GM18858 (cell line): ENCODE data around the gene TBCD.

Source experiments
- ATAC-seq: cut with Tn5 transposase; IDR thresholded peaks from one replicate; pipeline ENCODE4 v1.9.1; 2021; ENCODE audit not compliant: unreplicated experiment

The TBCD gene

DNA sequence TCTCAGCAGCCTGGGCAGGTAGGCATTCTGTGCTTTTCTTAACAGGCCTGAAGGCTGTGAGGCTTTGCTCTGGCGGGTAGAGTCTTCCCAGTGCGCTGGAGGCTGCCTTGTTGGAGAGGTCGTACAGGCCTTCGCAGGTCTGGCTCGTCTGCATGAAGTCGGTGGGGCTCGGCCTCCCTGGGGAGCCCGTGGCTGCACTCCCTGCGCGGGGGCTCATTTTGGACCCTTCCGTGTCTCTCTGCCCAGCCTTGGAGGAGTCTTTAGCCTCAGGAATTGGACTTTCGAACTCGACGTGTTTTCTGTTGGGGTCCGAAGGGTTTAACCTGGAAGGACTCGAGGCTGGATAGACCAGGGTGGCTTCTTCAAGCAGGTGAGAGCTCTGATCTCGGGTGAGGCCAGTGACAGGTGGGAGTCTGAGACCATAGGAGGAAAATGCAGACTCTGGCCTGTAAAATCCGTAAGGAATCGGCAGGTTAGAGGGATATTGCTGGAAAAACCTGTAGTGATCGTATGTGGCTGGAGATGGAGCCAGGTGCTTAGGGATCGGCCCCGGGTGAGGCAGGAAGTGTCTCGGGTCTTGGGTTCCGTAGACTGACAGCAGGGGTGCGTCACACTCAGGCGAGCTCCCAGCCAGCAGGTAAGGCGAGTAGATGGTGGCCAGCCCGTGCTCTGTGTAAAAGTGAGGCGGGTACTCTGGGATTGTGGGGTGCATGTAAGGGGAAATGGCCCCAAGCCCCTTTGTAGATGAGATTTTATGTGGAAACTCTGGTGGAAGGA is 79.4 kb downstream of the TBCD start:
- no peak for ATAC-seq

DNA sequence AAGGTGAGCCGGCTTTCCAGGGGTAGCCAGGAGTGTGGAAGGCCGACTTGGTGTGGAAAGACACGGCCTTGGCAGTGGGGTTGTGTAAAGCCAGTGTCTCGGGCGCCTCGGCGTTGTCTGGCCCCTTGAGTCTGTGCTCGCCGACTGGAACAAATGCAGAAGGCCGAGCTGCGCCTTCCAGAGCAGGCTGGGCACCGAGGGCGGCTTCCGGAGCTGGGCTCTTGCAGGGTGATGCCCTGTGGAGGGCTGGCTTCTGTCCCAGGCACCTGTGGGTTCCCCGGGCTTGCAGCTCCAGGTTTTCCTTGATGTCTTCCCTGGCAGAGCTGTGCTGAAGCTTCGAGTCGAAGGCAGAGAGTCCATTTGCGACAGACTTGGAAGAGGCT is 79.9 kb downstream of the TBCD start:
- no peak for ATAC-seq

DNA sequence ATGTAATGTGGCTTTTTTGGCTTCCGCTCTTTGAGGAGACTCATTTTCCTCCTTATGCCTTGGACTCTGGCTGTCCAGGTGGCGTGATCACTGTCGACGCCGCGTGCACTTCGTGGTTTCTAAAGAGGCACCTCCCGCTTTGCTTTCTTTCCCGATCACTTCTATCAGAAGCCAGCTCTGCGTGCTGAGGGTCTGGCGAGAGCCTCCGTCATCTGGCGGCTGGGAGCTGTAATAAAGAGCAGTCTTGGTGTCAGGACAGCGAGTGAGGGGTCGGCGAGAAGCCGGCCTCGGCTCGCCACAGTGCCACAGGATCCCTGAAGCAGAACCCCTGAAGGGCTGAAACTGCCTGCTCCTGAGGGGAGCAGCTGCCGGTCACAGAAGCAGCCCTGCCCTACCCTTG is 80.5 kb downstream of the TBCD start:
- no peak for ATAC-seq

DNA sequence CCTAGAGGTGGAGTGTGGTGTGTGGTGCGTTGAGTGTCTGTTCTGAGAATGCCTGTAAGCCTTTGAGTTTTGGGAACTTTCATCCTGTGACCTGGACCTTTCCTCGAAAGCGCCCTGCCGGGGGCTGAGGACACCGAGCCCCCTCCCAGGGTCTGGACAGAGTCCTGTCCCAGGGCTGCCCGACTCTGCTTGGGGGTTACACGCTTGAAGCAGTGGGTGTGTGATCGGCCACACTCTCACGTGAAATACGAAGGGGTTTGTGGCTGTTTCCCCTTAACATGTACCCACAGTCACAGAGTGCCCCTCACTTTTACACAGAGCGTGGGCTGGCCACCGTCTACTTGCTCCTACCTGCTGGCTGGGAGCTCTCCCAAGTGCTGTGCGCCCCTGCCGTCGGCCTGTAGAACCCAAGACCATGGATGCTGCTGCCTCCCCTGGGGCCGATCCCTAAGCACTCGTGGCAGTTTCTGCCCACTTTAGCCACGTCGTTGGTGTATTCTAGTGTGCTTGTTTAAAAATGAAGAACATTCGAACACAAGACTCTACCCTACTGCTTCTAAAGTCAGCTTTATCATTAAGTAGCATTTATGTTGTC is 81.1 kb downstream of the TBCD start:
- no peak for ATAC-seq

DNA sequence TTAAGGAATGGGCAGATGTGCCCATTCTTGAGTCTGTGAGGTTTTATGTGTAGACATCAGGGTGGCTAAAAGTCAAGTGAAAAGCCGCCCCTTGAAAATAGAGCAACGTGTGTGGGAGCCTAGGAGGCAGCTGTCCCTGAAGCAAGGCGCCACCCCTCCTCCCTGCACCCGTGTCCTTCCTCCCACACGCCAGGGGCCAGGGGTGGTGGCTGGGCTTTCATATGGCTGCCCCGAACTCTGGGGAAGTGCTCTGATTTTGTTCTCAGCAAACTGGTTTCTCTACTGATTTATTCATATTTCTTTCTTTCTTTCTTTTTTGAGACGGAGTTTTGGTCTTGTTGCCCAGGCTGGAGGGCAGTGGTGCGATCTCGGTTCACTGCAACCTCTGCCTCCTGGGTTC is 83.3 kb downstream of the TBCD start:
- no peak for ATAC-seq

DNA sequence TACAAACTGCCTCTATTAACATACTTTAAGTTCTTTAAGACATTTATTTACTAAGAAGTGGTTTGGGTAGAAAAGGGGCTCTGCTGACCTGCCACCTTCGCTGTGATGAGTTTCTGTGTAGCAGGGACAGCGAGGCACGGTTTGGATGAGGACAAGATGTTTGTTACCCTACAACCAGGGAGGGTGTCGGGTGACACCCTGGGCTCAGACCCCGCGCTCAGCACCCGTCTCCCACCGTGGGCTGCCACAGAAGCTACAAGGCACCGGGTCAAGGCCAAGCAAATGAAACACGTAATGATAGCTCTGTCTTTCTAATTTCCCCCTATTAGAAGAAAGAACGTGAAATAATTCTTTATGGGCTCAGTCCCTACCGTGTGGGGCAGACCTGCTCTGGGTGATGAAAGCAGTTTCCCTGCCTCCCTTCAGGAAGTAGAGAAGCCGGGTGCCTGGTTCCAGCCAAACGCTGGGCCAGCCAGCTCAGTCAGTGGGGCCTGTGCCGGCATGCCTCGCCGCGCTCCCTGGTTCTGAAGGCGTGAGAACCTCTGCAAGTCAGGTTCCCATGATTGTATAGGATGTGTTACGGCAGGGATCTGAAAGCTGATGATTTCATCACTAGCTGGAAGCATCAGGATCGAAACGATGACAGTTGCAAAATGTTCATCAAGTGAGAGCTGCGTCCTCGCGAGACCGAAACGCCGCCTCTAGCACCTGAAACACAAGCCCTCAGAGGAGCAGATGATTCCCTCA is 84.1 kb downstream of the TBCD start:
- no peak for ATAC-seq

DNA sequence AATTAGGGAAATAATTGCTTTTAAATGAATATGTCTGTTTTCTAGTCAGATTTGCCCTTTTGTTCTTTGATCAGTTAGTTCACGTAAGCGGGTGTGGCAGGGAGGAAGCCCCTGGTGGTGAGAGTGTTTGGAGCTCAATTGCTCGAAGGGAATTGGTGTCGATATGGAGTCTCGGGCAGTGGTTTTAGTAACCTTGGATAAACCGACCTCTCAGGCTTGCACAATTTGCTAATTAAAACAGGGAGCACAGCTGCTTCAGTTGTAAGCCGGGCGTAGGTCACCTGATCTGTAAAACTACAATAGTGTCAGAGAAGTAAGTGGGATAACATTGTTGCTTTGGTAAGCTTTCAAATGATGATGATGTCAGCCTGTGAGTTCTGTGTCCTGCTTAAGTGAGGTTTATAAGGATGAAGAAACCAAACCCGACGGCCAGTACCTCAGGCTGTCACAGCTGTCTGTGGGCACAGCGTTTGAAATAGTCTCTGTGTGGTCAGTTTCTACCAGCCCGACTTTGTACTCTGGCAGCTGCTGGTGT is 85.0 kb downstream of the TBCD start:
- no peak for ATAC-seq

DNA sequence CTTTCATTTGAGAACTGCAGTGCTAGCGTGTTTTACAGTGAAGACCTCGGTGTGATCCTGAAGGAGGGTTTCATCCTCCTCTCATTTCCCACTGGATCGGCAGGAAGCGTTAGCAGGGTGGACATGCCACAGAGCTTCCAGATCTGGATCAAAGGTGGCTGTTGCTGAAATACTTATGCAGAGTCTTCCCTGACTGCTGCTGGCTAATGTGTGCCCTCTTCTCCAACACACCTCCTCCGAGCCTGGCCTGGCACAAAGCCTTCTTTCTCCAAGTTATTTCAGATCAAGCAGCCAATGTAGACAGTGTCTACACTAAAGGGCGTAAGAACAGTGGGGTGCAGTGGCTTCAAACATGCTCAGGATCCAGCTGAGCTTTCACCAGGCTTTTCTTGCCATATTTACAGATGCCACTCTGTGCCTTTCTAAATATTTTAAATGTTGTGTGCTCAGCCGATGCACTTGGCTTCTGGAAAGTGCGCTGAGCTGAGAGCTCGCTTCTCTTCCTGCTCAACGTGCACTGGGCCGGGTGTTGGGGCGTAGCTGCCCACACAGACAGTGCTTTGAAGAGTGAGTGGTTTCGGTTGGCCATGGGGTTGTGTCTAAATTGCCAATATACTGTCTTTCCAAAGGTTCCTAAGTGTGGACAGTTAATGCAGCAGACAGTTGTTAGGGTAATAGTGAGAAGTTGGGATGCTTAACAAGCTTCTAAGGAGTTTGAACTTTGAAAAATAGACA is 85.9 kb downstream of the TBCD start:
- no peak for ATAC-seq

DNA sequence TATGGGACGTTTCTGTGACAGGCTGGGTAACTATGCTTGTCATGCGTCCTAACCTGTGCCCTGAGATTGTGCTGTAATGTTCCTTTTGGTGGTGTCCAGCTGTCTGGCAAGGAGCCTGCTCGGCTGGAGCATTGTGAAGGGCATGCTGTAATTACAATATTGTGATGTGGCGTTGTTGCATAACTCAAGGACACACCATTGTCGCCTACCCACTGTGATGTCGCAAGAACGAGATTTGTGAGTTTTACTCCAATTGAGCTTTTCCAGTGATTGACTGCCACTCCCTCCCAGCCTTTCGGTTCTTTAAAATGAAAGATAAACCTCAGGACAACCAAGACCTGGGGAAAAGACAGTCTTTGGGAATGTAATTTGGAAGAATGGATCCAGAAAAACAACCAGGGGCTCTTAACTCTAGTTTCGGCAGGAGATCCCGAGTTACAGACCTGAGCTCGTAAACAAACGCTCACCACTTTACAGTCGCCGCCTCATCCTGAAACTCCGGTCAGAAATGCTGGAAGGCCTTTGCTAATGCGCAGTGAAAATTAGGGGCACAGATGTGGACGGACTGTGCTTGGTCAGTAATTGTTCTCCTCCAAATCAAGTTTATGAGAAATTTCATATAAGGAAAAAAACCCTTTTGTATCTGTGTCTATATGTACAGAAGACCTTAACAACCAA is 86.7 kb downstream of the TBCD start:
- no peak for ATAC-seq

DNA sequence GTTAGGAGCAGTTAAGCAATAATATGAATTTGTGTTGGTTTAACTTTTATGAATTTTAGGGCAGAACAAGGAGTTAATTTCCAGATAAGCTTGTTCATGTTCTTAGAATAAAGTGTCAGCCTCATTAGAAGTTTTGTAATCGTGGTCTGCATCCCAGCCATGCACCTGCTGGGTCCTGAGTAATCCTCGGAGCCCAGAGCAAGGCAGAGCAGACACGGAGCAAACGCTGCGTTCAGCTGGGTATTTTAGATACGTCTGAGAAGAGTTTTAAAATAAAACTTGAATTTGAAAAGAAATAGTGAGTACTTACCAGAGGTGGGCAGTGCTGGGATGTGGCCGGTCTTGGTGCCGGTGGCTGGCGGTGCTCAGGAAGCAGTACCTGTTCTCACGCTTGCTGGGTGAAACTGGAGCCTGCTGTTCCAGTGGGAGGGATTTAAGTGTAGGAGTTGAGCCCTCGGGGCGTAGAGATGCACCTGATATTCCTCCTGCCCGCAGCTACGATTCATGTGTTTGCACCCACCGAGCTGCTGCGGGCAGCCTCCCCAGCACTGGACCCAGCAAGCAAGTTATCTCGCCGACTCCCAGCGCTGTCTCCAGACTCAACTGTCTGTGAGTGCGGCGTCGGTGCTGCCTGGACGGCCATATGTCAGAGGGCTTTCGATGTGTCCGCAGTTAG is 87.9 kb downstream of the TBCD start, which contains the start of gene ZNF750:
Gene ZNF750 (minus strand): TSS at position 406 of the 676 bp plus-strand sequence. CDS start 7,568 bp downstream, outside the sequence.
- ATAC-seq = no peak

DNA sequence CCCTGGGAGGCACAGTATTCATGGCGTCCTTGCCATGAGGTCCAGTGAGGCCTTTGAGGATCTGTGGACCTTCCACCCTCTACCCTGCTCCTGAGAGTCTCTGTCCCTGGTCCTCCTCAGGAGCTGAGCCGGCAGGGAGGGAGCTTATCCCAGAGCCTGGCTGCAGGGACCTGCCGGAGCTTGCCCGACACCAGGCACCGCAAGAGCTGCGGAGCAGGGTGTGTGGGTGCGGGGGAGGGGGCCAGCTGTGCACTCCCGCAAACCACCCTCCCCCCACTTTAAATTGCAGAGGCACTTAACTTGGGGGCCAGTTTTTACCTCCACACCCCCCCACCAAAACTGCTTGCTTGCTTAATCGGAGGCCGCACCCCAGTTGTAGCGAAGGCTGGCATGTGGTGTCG is 88.6 kb downstream of the TBCD start:
- ATAC-seq = no peak

DNA sequence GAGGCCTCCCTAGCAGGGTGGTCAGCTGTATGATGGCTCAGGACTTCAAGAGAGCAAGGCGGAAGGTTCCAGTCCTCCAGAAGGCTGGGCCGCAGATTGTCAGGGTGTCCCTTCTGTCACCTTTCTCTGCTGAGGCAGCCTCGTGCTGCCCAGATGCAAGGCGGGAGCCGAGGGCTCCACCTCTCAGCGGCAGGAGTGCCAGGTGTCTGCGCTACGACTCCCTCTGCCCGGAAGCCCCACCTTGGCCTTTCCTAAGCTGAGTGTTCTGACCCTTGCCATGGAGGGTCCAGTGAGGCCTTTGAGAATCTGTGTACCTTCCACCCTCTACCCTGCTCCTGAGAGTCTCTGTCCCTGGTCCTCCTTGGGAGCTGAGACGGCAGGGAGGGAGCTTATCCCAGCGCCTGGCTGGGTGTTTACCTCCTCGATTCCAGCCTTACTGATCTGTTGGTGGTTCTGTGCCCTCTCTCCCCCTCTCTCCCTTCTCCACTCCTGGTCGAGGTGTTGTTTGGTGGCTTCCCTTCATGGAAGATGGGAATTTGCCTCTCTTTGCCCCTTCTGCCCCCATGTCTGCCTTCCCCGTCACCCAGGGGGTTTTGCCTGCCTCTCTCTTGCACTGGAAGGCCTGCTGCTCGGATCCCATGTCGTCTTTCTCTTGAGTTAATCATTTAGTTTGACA is 90.2 kb downstream of the TBCD start:
- no peak for ATAC-seq

DNA sequence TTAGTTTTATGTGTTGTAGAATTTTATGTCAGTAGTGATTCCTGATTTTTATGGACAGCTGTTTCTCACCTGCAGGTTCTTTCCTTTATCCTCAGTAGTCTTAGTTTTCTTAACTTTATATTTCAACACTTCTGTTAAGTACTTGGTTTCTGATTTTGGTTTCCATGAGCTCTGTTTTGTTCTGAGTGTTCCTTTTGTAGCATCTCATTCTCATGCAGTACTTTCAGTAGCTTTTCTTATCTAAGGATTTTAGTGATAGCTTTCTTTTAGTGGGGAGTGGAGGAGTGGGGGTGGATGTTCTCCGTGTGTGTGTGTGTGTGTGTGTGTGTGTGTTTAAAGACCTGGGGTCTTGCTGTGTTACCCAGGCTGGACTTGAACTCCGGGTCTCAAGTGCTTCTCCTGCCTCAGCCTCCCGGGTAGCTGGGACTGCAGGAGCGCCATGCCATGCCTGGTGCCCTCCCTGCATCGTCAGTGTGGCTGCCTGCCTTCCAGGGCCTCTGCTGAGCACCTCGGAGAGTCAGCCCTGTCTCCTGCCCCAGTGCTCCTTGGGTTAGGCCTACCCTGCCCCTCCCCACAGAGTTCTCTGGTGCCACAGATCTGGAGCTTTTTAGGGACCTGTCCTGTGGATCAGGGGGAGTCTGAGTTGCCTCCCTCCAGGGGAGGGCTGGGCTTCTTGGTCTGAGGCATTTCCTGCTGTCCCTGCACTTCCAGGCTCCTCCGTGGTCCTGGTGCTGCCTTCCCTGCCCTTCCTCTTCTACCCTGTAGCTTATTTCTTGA is 92.2 kb downstream of the TBCD start:
- ATAC-seq = no peak

DNA sequence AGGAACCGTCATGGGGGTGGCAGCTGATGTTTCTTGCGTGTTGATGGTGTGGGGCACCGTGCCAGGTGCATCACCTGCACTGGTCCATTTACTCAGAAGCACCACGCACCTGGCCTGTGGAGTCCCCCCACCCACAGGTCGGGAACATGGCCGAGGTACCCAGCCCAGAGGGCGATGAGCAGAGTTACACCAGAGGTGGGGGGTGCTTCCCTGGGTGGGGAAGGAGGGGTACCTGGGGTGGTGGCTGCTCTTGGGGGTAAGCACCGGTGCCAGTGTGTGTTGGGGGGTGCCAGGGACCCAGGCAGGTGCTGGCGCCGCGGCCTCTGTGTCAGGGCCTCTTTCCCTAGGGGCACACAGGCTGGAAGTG is 92.9 kb downstream of the TBCD start:
- no peak for ATAC-seq

DNA sequence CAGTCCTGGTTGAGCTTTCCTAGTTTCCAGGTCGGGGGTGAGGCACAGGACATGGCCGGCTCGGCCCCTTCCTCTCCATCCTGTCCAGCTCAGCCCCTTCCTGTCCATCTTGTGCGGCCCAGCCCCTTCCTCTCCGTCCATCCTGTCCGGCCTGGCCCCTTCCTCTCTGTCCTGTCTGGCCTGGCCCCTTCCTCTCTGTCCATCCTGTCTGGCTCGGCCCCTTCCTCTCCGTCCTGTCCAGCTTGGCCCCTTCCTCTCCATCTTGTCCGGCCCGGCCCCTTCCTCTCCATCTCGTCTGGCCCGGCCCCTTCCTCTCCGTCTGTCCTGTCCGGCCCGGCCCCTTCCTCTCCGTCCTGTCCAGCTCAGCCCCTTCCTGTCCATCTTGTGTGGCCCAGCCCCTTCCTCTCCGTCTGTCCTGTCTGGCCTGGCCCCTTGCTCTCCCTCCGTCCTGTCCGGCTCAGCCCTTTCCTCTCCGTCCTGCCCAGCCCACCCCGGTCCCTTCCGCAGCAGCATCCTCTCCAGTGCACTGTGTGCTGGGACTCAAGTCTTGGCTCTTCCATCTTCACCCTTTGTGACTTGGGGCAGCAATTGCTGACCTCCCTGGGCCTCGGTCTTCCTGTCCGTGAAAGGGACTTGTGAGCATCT is 93.4 kb downstream of the TBCD start:
- no peak for ATAC-seq

DNA sequence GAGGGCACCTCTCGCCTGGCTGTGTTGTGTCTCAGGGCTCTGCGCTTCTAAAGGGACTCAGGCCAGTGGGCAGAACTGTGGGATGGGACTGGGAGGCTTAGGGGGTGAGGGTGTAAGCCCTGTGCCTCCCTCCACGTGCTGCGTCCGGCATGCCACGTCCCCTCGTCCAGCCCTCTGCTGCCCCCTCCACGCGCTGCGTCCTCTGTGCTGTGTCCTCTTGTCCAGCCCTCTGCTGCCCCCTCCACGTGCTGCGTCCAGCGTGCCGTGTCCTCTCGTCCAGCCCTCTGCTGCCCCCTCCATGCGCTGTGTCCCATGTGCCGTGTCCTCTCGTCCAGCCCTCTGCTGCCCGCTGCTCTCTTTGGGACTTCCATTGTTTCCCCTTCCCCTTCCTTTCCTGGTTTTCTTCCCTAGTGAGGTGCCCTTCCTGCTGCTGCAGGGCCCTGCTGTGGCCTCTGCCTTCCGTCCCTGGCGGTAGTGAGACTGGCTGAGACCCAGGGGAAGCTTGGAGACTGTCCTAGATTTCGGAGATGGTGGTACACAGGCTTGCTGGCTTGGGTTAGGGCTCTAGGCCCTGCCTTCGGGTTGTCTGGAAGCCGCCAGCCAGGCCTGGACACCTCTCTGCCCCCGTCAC is 94.3 kb downstream of the TBCD start:
- ATAC-seq = no peak

DNA sequence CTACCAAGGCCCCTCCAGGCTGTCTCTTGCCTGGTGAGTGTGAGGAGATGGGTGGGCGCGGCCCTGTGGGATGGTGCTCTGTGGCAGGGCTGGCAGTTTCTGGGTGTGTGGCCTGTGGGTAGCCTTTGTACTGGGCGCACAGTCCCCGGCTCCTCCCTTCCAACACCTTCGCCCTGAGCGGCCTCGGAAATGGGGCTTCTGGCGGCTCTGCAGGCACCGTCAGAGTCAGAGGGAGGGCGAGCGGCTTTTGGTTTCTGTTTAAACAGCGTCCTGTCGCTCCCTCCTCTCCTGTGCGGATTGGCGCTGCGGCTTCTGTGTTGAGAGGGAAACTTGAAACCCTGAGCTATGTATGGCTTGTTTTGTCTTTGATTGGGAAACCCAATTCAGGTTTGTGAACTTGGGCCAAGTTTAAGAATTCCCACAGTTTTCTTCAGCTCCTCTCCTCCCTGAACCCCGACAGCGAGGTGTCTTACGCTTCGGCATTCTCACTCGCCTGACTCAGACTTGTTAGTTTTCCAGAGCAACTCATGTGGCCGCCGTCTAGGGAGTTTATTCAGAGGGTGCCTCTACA is 96.2 kb downstream of the TBCD start:
- no peak for ATAC-seq
